Fibroblast of lung (primary cell): ENCODE results near the gene BICRA. TPM values are rescaled to one million over a fixed set of nuclear protein-coding genes. Genes with fewer than 3 reads are reported as not detected.
"Not testable (repeated sequence)": the region's sequence is repeated elsewhere in the genome, so short reads cannot be mapped to it uniquely, and the experiment has no call there.

Experiments used
- DNase-seq, 2 donors: peaks; one replicate each; pipeline versions ENCODE4 v3.0.0 to v3.0.0-alpha.2; 2010; ENCODE audit warnings: low read depth in 2 of 2
- H2AFZ ChIP-seq: 2 replicates; pipeline ENCODE4 v1.5.1; 2012; ENCODE audit warnings: low read length, control low read depth, inconsistent platforms
- H3K27ac ChIP-seq: 2 replicates; pipeline ENCODE4 v1.5.1; 2011; ENCODE audit warnings: low read length, control low read depth; ENCODE audit not compliant: insufficient read depth
- H3K27me3 ChIP-seq: 2 replicates; pipeline ENCODE4 v1.5.1; 2011; ENCODE audit warnings: mild to moderate bottlenecking, low read length; ENCODE audit not compliant: control insufficient read depth, insufficient read depth
- H3K36me3 ChIP-seq: 2 replicates; pipeline ENCODE4 v1.5.1; 2011; ENCODE audit warnings: low read length; ENCODE audit not compliant: control insufficient read depth, insufficient read depth
- H3K4me1 ChIP-seq: 2 replicates; pipeline ENCODE4 v1.5.1; 2011; ENCODE audit warnings: low read length; ENCODE audit not compliant: control insufficient read depth, insufficient read depth; ENCODE audit errors: extremely low read depth
- H3K4me2 ChIP-seq: 2 replicates; pipeline ENCODE4 v1.5.1; 2011; ENCODE audit warnings: low read length, control low read depth; ENCODE audit not compliant: insufficient read depth; ENCODE audit errors: extremely low read depth
- H3K4me3 ChIP-seq, 4 experiments: fragments of 200-600 bp in 1 of 4; sonication (generic) in 1 of 4; replicated peaks in 1 of 4; 2 replicates each; pipeline ENCODE4 v1.5.1; 2011 to 2016; ENCODE audit warnings: low read length in 4 of 4, low read depth in 3 of 4, mild to moderate bottlenecking in 3 of 4, control low read depth in 2 of 4, inconsistent platforms in 1 of 4, mixed read lengths in 1 of 4; ENCODE audit not compliant: insufficient read depth in 1 of 4; ENCODE audit errors: control extremely low read depth in 1 of 4
- H3K79me2 ChIP-seq: 2 replicates; pipeline ENCODE4 v1.5.1; 2012; ENCODE audit warnings: mild to moderate bottlenecking, low read length, inconsistent platforms; ENCODE audit not compliant: control insufficient read depth, insufficient read depth
- H3K9ac ChIP-seq: 2 replicates; pipeline ENCODE4 v1.5.1; 2011; ENCODE audit warnings: mild to moderate bottlenecking, low read length, control low read depth; ENCODE audit not compliant: insufficient read depth
- H3K9me3 ChIP-seq: 2 replicates; pipeline ENCODE4 v1.5.1; 2012; ENCODE audit warnings: low read depth, low read length; ENCODE audit not compliant: control insufficient read depth, insufficient read depth
- H4K20me1 ChIP-seq: 2 replicates; pipeline ENCODE4 v1.5.1; 2011; ENCODE audit warnings: low read length; ENCODE audit not compliant: control insufficient read depth, insufficient read depth; ENCODE audit errors: extremely low read depth
- EZH2 ChIP-seq: IDR thresholded peaks from 2 replicates; pipeline ENCODE4 v1.5.1; 2012; ENCODE audit warnings: low read length, control low read depth, mild to moderate bottlenecking; ENCODE audit errors: missing control alignments
- polyA plus RNA-seq, 2 donors: library from polyadenylated mRNA; depleted of rRNA in 1 of 2; stranded (reverse) in 1 of 2; unstranded in 1 of 2; fragments of >200 nt; gene quantifications; 2 replicates each; pipeline ENCODE4 v1.2.1, GENCODE V29; 2011 to 2012; ENCODE audit warnings: missing spikeins in 1 of 2
- total RNA-seq: library from RNA; depleted of rRNA; stranded (reverse); fragments of >200 nt; gene quantifications from 2 replicates; pipeline ENCODE4 v1.2.1, GENCODE V29; 2014
- TF ChIP-seq, protein P1 (sequence below), 2 donors: IDR thresholded peaks in 1 of 2; conservative IDR thresholded peaks in 1 of 2; 1 replicate in 1 of 2; 2 replicates in 1 of 2; pipeline ENCODE4 v1.5.1; 2011 to 2012; ENCODE audit warnings: low read length in 2 of 2, control low read depth in 1 of 2, inconsistent platforms in 1 of 2, low read depth in 1 of 2, mild to moderate bottlenecking in 1 of 2

The BICRA gene
- total and polyA plus RNA-seq, 2 donors (not counting 1 experiment from before 2014, with no cell fraction given): 0.44 to 3.8 TPM

DNA sequence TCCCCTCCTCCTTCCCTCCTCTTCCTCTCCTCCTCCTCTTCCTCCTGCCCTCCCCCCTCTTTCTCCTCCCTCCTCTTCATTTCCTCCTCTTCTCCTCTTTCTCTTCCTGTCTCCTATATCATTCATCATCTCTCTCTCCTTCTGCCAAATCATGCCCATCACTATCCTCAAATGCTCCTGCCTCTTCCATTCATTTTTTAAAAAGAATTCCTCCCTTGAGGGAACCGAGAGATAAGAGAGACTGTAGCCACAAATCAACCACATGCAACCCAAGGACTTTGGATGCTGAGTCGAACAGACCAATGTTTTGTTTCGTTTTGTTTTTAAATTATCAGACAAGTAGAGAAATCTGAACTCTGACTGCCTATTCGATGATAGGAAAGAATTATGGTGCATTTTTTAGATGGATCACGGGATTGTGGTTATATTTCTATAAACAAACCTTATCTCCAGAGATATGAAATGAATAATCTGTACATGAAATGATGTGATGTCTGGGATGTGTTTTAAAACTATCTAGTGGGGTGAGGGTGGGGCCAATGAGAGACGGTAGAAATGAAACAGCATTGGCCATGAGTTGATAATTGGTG is 26.5 kb upstream of the BICRA start:
- peaks cover 6% of the 10 kb centered on the region for H3K4me1 ChIP-seq
- no peaks in the 10 kb centered on the region for H4K20me1 ChIP-seq
- H3K9ac ChIP-seq: no peak overlapping the region
- no peaks in the 10 kb centered on the region for H3K79me2 ChIP-seq
- no peaks in the 10 kb centered on the region for H3K9me3 ChIP-seq
- H3K27ac ChIP-seq: peak overlapping the region; percentile 26
- peak overlapping the region; percentile 68 for H3K4me2 ChIP-seq
- H3K36me3 ChIP-seq: no peaks in the 10 kb centered on the region
- no peaks in the 10 kb centered on the region for H3K27me3 ChIP-seq
- DNase-seq: peak; percentile 80 to 88
- peak overlapping the region in 3 of 4 experiments; percentile 19 to 44 (median 29) for H3K4me3 ChIP-seq
- TF ChIP-seq, protein P1, sequence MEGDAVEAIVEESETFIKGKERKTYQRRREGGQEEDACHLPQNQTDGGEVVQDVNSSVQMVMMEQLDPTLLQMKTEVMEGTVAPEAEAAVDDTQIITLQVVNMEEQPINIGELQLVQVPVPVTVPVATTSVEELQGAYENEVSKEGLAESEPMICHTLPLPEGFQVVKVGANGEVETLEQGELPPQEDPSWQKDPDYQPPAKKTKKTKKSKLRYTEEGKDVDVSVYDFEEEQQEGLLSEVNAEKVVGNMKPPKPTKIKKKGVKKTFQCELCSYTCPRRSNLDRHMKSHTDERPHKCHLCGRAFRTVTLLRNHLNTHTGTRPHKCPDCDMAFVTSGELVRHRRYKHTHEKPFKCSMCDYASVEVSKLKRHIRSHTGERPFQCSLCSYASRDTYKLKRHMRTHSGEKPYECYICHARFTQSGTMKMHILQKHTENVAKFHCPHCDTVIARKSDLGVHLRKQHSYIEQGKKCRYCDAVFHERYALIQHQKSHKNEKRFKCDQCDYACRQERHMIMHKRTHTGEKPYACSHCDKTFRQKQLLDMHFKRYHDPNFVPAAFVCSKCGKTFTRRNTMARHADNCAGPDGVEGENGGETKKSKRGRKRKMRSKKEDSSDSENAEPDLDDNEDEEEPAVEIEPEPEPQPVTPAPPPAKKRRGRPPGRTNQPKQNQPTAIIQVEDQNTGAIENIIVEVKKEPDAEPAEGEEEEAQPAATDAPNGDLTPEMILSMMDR (conservative IDR thresholded peaks at IDR 0.05 in 1 of 2, IDR thresholded peaks at IDR 0.05 in 1 of 2; ENCODE audit: low read depth in 1 of 2, low read length in 2 of 2): no peak
- no peak for TF ChIP-seq EZH2
- H2AFZ ChIP-seq: peak overlapping the region; percentile 52

DNA sequence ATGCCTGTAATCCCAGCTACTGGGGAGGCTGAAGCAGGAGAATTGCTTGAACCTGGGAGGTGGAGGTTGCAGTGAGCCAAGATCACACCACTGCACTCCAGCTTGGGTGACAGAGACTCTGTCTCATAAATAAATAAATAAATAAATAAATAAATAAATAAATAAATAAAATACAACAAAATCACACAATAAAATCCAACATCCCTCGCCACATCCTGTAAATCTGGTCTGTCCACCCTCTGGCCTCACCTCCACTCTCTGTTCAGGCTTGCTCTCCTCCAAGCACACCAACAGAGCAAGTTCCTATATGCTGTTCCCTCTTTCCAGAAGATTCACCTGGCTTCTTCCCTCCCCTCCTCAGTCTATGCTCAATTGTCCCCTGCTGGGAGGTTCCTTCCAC is 25.8 kb upstream of the BICRA start:
- not testable (repeated sequence) for H3K4me3 ChIP-seq, DNase-seq, H4K20me1 ChIP-seq, H3K27ac ChIP-seq, H3K36me3 ChIP-seq, H3K4me2 ChIP-seq, H3K79me2 ChIP-seq, H3K9me3 ChIP-seq, H2AFZ ChIP-seq, H3K27me3 ChIP-seq, H3K4me1 ChIP-seq, H3K9ac ChIP-seq

DNA sequence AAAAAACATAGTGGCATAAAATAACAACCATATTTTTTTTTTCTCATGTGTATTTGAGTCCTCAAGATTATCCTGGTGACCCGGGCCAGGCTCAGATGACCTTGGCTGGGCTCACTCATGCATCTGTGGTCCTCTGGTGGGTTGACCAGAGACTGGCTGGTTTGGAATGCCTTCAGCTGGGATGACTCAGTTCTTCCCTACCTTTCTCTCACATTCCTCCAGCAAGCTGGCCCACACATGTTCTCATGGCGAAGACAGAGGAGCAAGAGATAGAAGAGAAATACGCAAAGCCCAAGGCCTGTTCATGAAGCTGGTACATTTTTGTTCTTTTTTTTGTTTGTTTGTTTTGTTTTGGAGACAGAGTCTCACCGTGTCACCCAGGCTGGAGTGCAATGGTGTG is 21.6 kb upstream of the BICRA start:
- no peak overlapping the region for H3K27ac ChIP-seq
- H3K9ac ChIP-seq: no peak overlapping the region
- H3K9me3 ChIP-seq: no peaks in the 10 kb centered on the region
- H3K79me2 ChIP-seq: no peaks in the 10 kb centered on the region
- H4K20me1 ChIP-seq: no peaks in the 10 kb centered on the region
- no peak overlapping the region for H3K4me2 ChIP-seq
- no peaks in the 10 kb centered on the region for H3K27me3 ChIP-seq
- H2AFZ ChIP-seq: no peak overlapping the region
- DNase-seq: peak in 1 of 2 donors; percentile 75
- no peak overlapping the region for H3K4me3 ChIP-seq
- no peak for TF ChIP-seq EZH2
- TF ChIP-seq, protein P1 (conservative IDR thresholded peaks at IDR 0.05 in 1 of 2, IDR thresholded peaks at IDR 0.05 in 1 of 2; ENCODE audit: low read depth in 1 of 2, low read length in 2 of 2): no peak
- peaks cover 2% of the 10 kb centered on the region for H3K4me1 ChIP-seq
- no peaks in the 10 kb centered on the region for H3K36me3 ChIP-seq
